SH-SY5Y (cell line): ENCODE data around the gene CA5A.

ENCODE experiments used
- GATA2 ChIP-seq: IDR thresholded peaks from 2 replicates; pipeline ENCODE4 v1.6.1; 2011; ENCODE audit warnings: mild to moderate bottlenecking, low read depth, low read length
- GATA3 ChIP-seq: IDR thresholded peaks from 2 replicates; pipeline ENCODE4 v1.6.1; 2011; ENCODE audit warnings: low read depth, mild to moderate bottlenecking, low read length, moderate library complexity

The CA5A gene

DNA sequence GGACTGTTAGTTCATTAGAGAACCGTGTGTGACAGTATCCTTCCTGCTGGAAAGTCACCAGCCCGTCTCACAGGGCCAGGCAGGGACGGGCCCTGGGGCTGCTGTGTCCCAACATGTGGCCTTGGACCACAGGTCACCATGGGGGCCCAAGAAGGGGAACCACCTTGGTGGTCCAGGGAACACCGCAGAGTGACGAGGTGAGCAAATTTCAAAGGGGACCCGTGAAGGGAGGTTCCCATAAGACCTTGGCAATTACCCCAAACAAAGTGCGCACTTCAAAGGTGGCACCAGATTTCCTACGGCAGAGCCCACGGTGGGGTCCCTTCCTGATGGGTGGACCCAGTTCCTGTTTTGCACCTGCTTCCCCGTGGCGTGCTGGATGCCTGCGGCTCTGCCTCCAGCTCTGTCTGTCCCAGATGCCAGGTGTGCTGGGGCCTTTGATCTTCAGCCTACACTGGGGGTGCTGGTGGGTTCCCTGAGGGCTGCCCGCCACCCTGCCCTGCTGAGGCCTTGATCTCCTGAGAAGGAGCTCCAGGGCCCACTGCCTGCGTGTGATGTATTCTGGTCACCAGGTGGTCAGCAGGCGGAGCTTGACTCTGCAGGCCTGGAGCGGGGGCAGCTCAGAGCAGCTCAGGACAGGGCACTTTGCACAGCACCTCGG is 94.0 kb downstream of the CA5A start:
- no peak for TF ChIP-seq GATA3
- no peak for TF ChIP-seq GATA2

DNA sequence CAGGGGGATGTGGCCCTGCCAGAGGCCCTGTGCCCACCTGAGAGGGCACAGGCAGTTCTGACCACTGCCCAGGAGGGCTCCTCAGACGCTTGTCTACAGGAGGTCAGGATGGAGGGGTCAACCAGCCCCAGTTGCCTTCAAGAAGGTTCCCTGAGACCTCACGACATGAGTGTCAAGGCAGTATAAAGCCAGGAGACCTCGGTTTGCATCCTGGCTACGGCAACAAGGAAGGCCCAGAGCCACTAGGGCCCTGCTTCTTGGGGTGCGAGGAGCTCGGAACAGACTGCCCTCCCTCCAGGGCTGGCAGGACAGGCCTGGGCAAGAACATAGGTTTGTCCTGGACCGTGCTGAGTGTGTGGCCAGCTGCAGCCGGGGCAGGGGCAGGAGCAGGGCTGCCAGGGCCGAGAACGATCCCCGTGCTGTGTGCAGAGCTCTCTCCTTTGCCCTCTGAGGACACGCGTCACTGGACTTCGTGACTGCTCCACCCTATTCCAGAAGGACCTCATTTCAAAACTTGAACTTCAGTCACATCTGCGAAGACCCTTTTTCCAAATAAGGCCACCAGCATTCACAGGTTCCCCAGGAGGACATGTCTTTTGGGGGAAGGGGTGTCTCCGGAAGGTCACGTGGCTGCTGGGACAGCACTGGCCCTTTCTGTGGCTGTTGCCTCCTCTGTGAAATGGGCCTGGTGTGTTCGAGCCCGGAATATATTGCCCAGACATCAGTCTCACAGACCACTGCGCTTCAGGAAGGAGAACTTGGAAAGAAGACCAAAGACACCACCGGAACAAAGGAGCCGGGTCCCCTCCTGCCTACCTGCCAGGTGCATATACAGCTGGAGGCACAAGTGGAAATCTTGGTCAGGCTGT is 94.8 kb downstream of the CA5A start:
- TF ChIP-seq GATA2 (no peak), GATA3 (no peak)

GRCh38 chr16:87840271-87840978 is 95.9 kb downstream of the CA5A start:
- TF ChIP-seq GATA3 (no peak), GATA2 (no peak)

- TF ChIP-seq GATA2, result no peak
These were observed 96.6 kb downstream of the CA5A start for GRCh38 chr16:87839542-87840270.

GRCh38 chr16:87838643-87839541 is 97.4 kb downstream of the CA5A start:
- TF ChIP-seq GATA3 (no peak), GATA2 (no peak)
